Neuron (in vitro differentiated cells): ENCODE data around the gene TMC1.
A peak's percentile ranks its signal among the peaks of the same experiment; 100 is the strongest.
"Not testable (repeated sequence)": the region's sequence is repeated elsewhere in the genome, so short reads cannot be mapped to it uniquely, and the experiment has no call there.

Experiments used
- H2AFZ ChIP-seq: one replicate; pipeline ENCODE4 v1.6.1; 2013; ENCODE audit warnings: low read depth, mild to moderate bottlenecking, inconsistent platforms, low read length, moderate library complexity
- H3K27me3 ChIP-seq: one replicate; pipeline ENCODE4 v1.6.1; 2013; ENCODE audit warnings: low read length; ENCODE audit not compliant: insufficient read depth
- H3K36me3 ChIP-seq: one replicate; pipeline ENCODE4 v1.6.1; 2013; ENCODE audit warnings: low read length; ENCODE audit not compliant: insufficient read depth
- H3K4me1 ChIP-seq: one replicate; pipeline ENCODE4 v1.6.1; 2013; ENCODE audit warnings: low read length; ENCODE audit not compliant: insufficient read depth
- H3K4me3 ChIP-seq: 2 replicates; pipeline ENCODE4 v1.5.1; 2013; ENCODE audit warnings: mild to moderate bottlenecking, low read length, moderate library complexity
- H3K9me3 ChIP-seq: one replicate; pipeline ENCODE4 v1.6.1; 2013; ENCODE audit warnings: low read length

TMC1 gene

DNA sequence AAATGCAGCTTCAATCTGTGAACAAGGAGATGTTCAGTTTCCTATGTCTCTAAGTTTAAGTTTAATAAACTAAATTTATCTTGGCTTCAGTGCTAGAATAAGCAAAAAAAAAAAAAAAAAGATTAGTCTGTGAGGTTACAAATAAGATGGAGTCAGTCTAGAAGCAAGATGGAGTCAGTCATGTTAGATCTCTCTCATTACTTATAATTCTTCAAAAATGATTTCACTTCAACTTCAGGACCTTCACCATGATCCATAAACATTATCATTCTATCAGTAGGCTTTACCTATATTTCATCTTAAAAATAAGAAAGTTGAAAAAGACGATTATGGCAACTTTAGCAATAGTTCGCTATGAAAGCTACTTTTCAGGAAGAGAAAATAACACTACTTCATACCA is 30.2 kb upstream of the TMC1 start:
- Histone ChIP-seq H3K36me3 (no peaks in the 10 kb centered on the region), H3K4me1 (peaks cover 5% of the 10 kb centered on the region), H3K4me3 (no peak overlapping the region), H3K27me3 (no peaks in the 10 kb centered on the region), H3K9me3 (peaks cover 3% of the 10 kb centered on the region), H2AFZ (no peak overlapping the region)

GRCh38 chr9:72494051-72494450 is 27.4 kb upstream of the TMC1 start:
- Histone ChIP-seq H3K36me3 (no peaks in the 10 kb centered on the region), H3K4me3 (no peak overlapping the region), H3K9me3 (peaks cover 3% of the 10 kb centered on the region), H3K4me1 (no peaks in the 10 kb centered on the region), H3K27me3 (no peaks in the 10 kb centered on the region), H2AFZ (no peak overlapping the region)

DNA sequence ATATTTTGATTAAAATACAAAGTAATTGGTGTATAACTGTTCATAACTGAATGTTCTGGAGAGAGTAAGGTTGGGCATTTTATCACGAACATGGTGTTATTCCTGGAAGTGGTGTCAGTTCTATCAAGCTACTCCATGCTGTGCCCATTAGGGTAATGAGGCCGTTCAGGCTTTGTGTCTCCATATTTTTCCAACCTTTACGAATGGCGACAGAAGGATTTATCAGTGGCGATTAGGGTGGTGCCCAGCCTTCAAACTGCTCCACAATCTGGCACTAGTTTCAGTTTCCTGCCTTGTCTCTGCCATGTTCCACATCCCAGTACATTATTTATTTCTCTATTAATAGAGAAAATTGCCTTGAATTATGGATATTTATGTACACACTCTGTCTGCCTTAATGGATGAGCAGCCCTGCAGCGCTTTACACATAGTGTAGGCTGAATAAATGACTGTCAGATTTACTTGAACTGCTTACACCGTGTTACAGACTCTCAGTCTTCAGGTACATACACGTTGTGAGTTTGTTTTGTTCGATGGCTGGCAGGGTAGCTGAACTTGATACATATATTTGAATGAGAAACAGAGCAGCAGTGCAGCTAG is 23.9 kb upstream of the TMC1 start:
- Histone ChIP-seq H3K4me1 (no peaks in the 10 kb centered on the region), H3K9me3 (peaks cover 3% of the 10 kb centered on the region), H3K27me3 (no peaks in the 10 kb centered on the region), H3K36me3 (no peaks in the 10 kb centered on the region), H2AFZ (peak overlapping the region; percentile 5), H3K4me3 (no peak overlapping the region)

GRCh38 chr9:72506615-72507014 is 14.8 kb upstream of the TMC1 start:
- Histone ChIP-seq H3K36me3 (no peaks in the 10 kb centered on the region), H3K27me3 (no peaks in the 10 kb centered on the region), H3K9me3 (no peaks in the 10 kb centered on the region), H2AFZ (no peak overlapping the region), H3K4me1 (no peaks in the 10 kb centered on the region), H3K4me3 (no peak overlapping the region)

DNA sequence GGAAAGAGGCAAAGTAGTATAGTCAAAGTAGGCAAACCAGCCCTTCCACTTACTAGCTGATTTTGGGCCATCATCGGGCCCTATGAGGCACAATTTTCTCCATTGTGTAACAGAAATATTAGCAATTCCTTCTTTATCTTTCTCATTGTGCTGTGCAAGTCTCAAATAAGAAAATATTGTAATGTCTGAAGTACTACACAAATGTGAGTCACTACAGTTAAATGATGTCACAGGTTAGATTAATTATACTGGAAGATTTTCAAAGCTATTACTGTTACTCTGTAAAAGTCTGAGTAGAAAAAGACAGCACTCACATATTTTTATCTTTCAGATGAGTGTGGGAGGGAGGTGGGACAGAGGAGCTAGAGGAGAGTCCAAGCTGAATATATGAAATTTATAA is 12.4 kb upstream of the TMC1 start:
- Histone ChIP-seq H2AFZ (no peak overlapping the region), H3K36me3 (no peaks in the 10 kb centered on the region), H3K9me3 (no peaks in the 10 kb centered on the region), H3K27me3 (no peaks in the 10 kb centered on the region), H3K4me1 (no peaks in the 10 kb centered on the region), H3K4me3 (no peak overlapping the region)

- Histone ChIP-seq H3K4me1 (no peaks in the 10 kb centered on the region), H3K36me3 (no peaks in the 10 kb centered on the region), H3K4me3 (no peak overlapping the region), H2AFZ (peak overlapping the region; percentile 32), H3K27me3 (no peaks in the 10 kb centered on the region), H3K9me3 (no peaks in the 10 kb centered on the region)
These were observed 11.8 kb upstream of the TMC1 start for GRCh38 chr9:72509635-72510034.

DNA sequence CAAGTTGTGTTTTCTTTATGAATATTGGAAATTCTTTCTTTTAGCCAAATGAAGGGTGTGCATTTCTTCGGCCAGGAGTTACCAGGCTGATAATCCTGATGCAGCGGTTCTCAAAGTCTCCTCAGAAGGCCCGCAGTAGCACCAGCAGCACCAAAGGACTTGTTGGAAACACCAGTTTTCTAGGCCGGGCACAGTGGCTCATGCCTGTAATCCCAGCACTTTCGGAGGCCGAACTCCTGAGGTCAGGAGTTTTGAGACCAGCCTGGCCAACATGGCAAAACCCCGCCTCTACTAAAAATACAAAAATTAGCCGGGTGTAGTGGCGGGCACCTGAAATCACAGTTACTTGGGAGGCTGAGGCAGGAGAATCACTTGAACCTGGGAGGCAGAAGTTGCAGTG is 397 bp upstream of the TMC1 start:
- H3K9me3 ChIP-seq, H3K27me3 ChIP-seq, H2AFZ ChIP-seq, H3K36me3 ChIP-seq, H3K4me3 ChIP-seq, H3K4me1 ChIP-seq: not testable (repeated sequence)

DNA sequence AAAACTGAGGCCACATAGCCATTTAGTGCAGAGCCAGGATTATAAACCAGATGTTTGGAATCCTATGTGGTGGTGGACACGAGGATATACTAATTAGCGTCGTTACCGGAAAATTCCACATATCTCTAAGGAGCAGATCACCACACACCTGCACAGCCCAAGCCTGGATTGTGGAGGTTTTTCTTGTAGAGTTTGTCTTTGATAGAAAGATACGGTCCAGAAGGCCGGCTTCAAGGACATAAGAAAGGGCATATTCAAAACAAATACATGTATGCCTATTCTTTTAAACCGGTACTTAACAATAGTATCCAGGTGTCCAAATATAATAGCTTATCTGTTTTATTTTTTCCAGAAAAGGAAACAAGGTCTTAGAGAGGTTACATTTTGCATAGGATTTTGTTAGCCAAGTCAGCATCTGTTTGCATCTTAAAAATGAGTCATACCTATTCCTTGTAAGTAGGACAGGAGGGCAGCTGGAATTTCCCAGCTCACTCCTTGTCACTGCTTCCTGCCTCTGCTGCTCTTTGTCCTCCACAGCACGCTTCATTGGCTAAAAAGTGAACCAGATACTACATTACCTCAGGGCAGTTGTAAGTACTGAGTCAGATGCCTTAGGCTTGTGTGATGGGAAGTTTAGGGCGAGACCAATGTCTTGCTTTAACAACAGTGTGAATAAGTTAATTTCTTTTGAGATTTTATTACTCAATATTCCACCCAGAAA is 3.6 kb downstream of the TMC1 start:
- Histone ChIP-seq H3K27me3 (no peaks in the 10 kb centered on the region), H3K9me3 (no peaks in the 10 kb centered on the region), H3K4me3 (no peak overlapping the region), H2AFZ (no peak overlapping the region), H3K4me1 (peaks cover 20% of the 10 kb centered on the region), H3K36me3 (no peaks in the 10 kb centered on the region)

DNA sequence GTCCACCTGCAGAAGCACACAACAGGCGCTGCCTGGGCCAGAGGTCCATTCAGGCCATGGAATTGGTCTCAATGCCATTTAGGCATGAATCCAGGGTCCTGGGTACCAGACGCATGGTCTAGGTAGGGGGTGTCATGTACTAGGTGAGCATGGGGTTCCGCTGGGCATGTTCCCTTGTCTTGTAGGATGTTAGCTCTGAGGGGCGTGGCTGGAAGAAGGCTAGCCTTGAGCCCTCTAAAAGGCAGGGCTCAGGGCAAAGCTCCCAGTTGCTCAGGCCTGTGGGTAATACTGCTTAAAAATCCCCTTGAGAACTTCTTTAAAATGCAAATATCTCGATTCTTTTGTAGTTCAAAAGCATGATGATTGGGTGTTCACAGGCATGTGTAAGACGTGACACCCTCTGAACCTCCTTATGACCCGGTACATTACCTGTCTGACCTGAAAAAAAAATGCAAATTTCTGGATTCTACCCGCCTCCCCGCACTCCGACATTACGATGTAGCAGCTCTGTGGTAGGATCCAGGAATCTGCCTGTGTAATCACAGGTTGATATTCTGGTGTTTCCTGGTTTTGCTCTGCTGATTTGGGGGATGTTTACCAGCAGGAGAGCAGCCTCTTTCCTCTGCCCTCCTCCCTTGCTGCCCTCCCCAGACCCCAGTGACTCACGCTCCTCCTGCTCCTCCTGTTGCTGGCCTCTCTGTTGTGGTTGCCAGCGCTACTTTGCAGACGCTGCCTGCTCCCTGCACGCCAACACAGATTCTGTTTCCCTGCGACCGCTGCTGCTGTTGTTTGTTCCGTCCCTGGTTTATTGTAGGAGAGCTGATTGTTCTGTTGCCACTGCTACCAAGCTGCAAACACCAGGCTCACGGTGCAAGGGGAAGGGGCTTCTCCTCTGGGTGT is 5.7 kb downstream of the TMC1 start:
- Histone ChIP-seq H3K27me3 (no peaks in the 10 kb centered on the region), H2AFZ (peak overlapping the region; percentile 26), H3K36me3 (no peaks in the 10 kb centered on the region), H3K4me1 (peaks cover 20% of the 10 kb centered on the region), H3K4me3 (peak overlapping the region; percentile 47), H3K9me3 (no peaks in the 10 kb centered on the region)

- no peaks in the 10 kb centered on the region for H3K9me3 ChIP-seq
- no peaks in the 10 kb centered on the region for H3K36me3 ChIP-seq
- H3K27me3 ChIP-seq: no peaks in the 10 kb centered on the region
- H3K4me1 ChIP-seq: peaks cover 20% of the 10 kb centered on the region
- peak overlapping the region; percentile 26 for H2AFZ ChIP-seq
- H3K4me3 ChIP-seq: peak overlapping the region; percentile 47
These were observed 6.4 kb downstream of the TMC1 start for GRCh38 chr9:72527801-72528195.

GRCh38 chr9:72529531-72529930 is 8.1 kb downstream of the TMC1 start:
- H3K9me3 ChIP-seq: no peaks in the 10 kb centered on the region
- H3K36me3 ChIP-seq: no peaks in the 10 kb centered on the region
- H3K4me1 ChIP-seq: peaks cover 20% of the 10 kb centered on the region
- no peak overlapping the region for H2AFZ ChIP-seq
- H3K27me3 ChIP-seq: no peaks in the 10 kb centered on the region
- H3K4me3 ChIP-seq: no peak overlapping the region

DNA sequence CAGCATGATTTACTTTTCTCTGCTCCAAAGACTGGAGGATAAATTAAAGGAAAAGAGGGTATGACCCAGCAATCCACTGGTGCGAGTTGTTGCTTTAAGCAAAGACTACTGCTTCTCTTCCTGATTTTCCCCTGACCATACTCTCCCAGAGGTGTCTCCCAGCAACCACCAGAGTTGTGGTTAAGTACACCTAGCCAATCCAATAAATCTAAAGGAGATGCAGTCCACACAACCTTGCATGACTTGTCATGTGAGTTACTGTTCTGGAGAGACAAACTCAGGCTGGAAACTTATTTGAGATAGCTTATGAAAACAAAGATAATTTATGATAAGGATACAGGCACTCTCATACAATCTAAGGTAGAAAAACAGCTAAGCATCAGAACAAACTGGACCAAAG is 11.9 kb downstream of the TMC1 start:
- peaks cover 5% of the 10 kb centered on the region for H3K9me3 ChIP-seq
- H3K27me3 ChIP-seq: no peaks in the 10 kb centered on the region
- H3K36me3 ChIP-seq: no peaks in the 10 kb centered on the region
- no peak overlapping the region for H2AFZ ChIP-seq
- H3K4me3 ChIP-seq: no peak overlapping the region
- H3K4me1 ChIP-seq: no peaks in the 10 kb centered on the region

DNA sequence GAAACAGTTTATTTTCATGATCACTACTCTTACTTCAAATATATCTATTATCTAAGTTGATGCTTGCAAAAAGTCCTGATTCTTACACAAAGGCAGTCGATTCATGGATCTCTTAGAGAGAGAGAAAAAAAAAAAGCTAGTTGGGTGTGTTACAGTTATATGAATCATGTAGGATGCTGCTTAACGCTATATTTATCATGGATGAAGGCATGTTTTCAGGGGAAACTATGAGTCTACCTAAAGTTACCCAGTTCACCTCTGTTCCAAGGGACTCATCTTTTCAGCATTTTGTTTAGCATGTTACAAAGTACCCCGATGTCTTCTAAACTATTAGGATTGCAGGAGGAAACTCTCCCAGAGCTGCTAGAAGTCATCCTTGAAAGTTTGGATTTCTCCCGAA is 13.5 kb downstream of the TMC1 start:
- Histone ChIP-seq H2AFZ (no peak overlapping the region), H3K27me3 (no peaks in the 10 kb centered on the region), H3K9me3 (peaks cover 5% of the 10 kb centered on the region), H3K4me3 (no peak overlapping the region), H3K4me1 (no peaks in the 10 kb centered on the region), H3K36me3 (no peaks in the 10 kb centered on the region)
